HL-60 (cell line): ENCODE results near the gene ZNF783.

Source experiments
- DNase-seq, 2 experiments: peaks; one replicate each; pipeline ENCODE4 v3.0.0-alpha.2; 2010 to 2020; ENCODE audit warnings: low read depth in 1 of 2, low spot score in 1 of 2
- H3K27ac ChIP-seq: fragments of 250-450 bp; sonication (Bioruptor Pico); replicated peaks from 2 replicates; pipeline ENCODE4 v1.5.1; 2020; ENCODE audit warnings: mild to moderate bottlenecking, moderate library complexity
- H3K27me3 ChIP-seq: fragments of 250-450 bp; sonication (Bioruptor Pico); 2 replicates; pipeline ENCODE4 v1.5.1; 2021; ENCODE audit warnings: mild to moderate bottlenecking, moderate library complexity; ENCODE audit not compliant: insufficient read depth, poor library complexity, severe bottlenecking
- H3K4me3 ChIP-seq: replicated peaks from 2 replicates; pipeline ENCODE4 v1.5.1; 2011; ENCODE audit warnings: mild to moderate bottlenecking, control low read depth, low read length; ENCODE audit not compliant: insufficient read depth
- GABPA ChIP-seq: IDR thresholded peaks from 2 replicates; pipeline ENCODE4 v1.6.1; 2012; ENCODE audit warnings: low read depth
- POLR2AphosphoS5 ChIP-seq: IDR thresholded peaks from 2 replicates; pipeline ENCODE4 v1.6.1; 2012; ENCODE audit warnings: low read depth
- SPI1 ChIP-seq: IDR thresholded peaks from 2 replicates; pipeline ENCODE4 v1.6.1; 2012; ENCODE audit warnings: low read depth, mild to moderate bottlenecking, borderline replicate concordance
- TF ChIP-seq, protein P1 (sequence below): IDR thresholded peaks from one replicate; pipeline ENCODE4 v1.5.1; 2011; ENCODE audit warnings: low read length, control low read depth, inconsistent platforms; ENCODE audit not compliant: insufficient read depth
- TF ChIP-seq, protein P2 (sequence below): IDR thresholded peaks from 2 replicates; pipeline ENCODE4 v1.6.1; 2012; ENCODE audit warnings: low read depth; ENCODE audit not compliant: insufficient replicate concordance

The ZNF783 gene

DNA sequence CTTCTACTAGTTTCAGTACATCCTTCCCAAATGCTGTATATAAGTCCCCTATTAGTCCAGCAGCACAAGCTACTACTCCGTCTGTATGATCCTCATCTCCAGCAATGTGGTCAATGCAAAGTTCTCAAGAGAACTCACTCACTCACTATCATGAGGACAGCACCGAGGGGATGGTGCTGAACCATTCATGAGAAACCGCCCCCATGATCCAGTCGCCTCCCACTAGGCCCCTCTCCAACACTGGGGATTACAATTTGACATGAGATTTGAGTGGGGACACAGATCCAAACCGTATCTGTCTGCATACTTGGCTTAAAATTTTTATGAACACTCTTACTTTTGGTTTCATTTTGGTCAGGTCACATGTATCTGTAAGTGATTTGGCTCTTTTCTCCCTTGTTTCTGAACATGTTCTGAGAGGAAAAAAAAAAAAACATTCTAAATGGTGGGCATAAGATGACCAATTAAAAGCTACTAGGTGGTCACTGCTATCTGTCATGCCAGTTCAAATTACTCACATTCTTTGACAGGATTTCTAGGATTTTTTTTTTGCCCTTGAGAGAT, 60.1 kb downstream of the ZNF783 start:
- no peak overlapping the region for H3K27ac ChIP-seq
- H3K4me3 ChIP-seq, result no peak overlapping the region
- no peaks in the 10 kb centered on the region for H3K27me3 ChIP-seq
- no peak for DNase-seq
- no peak for TF ChIP-seq SPI1
- TF ChIP-seq, protein P1, sequence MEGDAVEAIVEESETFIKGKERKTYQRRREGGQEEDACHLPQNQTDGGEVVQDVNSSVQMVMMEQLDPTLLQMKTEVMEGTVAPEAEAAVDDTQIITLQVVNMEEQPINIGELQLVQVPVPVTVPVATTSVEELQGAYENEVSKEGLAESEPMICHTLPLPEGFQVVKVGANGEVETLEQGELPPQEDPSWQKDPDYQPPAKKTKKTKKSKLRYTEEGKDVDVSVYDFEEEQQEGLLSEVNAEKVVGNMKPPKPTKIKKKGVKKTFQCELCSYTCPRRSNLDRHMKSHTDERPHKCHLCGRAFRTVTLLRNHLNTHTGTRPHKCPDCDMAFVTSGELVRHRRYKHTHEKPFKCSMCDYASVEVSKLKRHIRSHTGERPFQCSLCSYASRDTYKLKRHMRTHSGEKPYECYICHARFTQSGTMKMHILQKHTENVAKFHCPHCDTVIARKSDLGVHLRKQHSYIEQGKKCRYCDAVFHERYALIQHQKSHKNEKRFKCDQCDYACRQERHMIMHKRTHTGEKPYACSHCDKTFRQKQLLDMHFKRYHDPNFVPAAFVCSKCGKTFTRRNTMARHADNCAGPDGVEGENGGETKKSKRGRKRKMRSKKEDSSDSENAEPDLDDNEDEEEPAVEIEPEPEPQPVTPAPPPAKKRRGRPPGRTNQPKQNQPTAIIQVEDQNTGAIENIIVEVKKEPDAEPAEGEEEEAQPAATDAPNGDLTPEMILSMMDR, result no peak

DNA sequence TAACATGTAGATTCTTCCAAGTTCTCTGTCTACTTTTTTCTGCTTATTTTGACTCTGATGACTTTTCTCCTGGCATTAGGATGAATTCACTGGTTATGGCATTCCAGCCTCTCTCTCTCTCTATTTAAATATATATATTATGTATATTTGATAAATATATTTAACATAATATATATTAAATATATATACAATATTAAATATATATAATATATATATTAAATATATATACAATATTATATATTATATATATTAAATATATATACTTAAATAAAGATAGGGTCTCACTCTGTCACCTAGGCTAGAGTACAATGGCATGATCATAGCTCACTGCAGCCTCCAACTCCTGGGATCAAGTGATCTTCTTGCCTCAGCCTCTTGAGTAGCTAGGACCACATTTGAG, 60.7 kb downstream of the ZNF783 start:
- no peaks in the 10 kb centered on the region for H3K27me3 ChIP-seq
- no peak overlapping the region for H3K27ac ChIP-seq
- no peak for DNase-seq
- no peak overlapping the region for H3K4me3 ChIP-seq
- TF ChIP-seq GABPA (no peak), POLR2AphosphoS5 (no peak), SPI1 (no peak)
- TF ChIP-seq, protein P2, sequence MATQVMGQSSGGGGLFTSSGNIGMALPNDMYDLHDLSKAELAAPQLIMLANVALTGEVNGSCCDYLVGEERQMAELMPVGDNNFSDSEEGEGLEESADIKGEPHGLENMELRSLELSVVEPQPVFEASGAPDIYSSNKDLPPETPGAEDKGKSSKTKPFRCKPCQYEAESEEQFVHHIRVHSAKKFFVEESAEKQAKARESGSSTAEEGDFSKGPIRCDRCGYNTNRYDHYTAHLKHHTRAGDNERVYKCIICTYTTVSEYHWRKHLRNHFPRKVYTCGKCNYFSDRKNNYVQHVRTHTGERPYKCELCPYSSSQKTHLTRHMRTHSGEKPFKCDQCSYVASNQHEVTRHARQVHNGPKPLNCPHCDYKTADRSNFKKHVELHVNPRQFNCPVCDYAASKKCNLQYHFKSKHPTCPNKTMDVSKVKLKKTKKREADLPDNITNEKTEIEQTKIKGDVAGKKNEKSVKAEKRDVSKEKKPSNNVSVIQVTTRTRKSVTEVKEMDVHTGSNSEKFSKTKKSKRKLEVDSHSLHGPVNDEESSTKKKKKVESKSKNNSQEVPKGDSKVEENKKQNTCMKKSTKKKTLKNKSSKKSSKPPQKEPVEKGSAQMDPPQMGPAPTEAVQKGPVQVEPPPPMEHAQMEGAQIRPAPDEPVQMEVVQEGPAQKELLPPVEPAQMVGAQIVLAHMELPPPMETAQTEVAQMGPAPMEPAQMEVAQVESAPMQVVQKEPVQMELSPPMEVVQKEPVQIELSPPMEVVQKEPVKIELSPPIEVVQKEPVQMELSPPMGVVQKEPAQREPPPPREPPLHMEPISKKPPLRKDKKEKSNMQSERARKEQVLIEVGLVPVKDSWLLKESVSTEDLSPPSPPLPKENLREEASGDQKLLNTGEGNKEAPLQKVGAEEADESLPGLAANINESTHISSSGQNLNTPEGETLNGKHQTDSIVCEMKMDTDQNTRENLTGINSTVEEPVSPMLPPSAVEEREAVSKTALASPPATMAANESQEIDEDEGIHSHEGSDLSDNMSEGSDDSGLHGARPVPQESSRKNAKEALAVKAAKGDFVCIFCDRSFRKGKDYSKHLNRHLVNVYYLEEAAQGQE, result no peak
- TF ChIP-seq, protein P1, result no peak

DNA sequence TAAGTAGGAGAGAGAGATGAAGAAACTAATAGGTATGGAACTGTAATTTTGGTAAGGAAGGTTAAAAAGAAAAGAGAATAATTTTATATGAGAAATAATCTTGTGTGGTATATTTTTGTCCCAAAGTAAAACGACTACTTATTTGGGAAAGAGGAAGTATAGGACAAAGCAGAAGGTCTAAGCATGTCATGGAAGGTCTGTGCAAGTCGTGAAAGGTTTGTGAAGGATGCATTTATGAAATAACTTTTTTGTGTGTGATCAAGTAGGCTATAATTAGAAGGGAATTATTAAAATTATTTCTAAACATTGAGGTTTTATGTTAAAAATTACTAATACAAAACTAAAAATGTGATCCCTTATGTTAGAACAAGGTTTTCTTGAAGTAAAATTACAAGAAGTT, 63.3 kb downstream of the ZNF783 start:
- no peak overlapping the region for H3K4me3 ChIP-seq
- H3K27ac ChIP-seq, result no peak overlapping the region
- TF ChIP-seq, protein P2, result no peak
- no peak for TF ChIP-seq POLR2AphosphoS5
- TF ChIP-seq, protein P1, result no peak
- no peak for TF ChIP-seq SPI1
- no peak for TF ChIP-seq GABPA
- DNase-seq, result no peak
- H3K27me3 ChIP-seq, result no peaks in the 10 kb centered on the region

DNA sequence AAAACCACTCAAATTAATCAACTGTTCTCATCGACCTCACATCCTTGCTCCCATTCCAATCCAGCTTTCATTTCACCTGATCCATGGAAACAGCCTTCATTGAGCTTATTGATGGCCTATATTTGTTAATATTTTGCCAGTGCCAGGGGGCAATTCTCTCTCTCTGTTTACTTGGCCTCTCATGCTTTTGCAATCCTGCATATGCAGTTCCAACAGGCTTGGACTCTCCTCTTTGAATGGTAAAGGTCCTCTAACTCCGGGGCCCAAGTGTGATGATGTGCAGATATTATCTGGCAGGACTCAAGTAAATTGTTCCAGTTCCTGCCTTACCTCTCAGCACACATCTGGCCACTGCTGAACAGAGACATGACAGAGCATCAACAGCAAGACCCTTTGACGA, 67.3 kb downstream of the ZNF783 start:
- no peaks in the 10 kb centered on the region for H3K27me3 ChIP-seq
- H3K4me3 ChIP-seq, result no peak overlapping the region
- no peak for DNase-seq
- TF ChIP-seq, protein P2, result no peak
- TF ChIP-seq GABPA (no peak), SPI1 (no peak), POLR2AphosphoS5 (no peak)
- TF ChIP-seq, protein P1, result no peak
- H3K27ac ChIP-seq, result no peak overlapping the region
